Neuronal stem cell (in vitro differentiated cells): ENCODE measurements around the gene CAMSAP2.

ENCODE experiments used
- DNase-seq: peaks from one replicate; pipeline ENCODE4 v3.0.0-alpha.2; 2013; ENCODE audit warnings: low spot score
- H2AFZ ChIP-seq: one replicate; pipeline ENCODE4 v1.6.1; 2013; ENCODE audit warnings: mild to moderate bottlenecking, low read length, inconsistent platforms
- H2AK5ac ChIP-seq: 2 replicates; pipeline ENCODE4 v1.6.1; 2013; ENCODE audit warnings: low read depth, mild to moderate bottlenecking, inconsistent platforms, low read length, moderate library complexity, mixed read lengths
- H2BK120ac ChIP-seq: 2 replicates; pipeline ENCODE4 v1.6.1; 2013; ENCODE audit warnings: low read depth, mild to moderate bottlenecking, inconsistent platforms, low read length, moderate library complexity, mixed read lengths
- H2BK12ac ChIP-seq: one replicate; pipeline ENCODE4 v1.6.1; 2013; ENCODE audit warnings: low read length, inconsistent platforms
- H2BK15ac ChIP-seq: 2 replicates; pipeline ENCODE4 v1.6.1; 2013; ENCODE audit warnings: mild to moderate bottlenecking, low read length, inconsistent platforms, mixed read lengths
- H2BK5ac ChIP-seq: one replicate; pipeline ENCODE4 v1.6.1; 2013; ENCODE audit warnings: inconsistent platforms, mild to moderate bottlenecking, low read length, moderate library complexity
- H3K14ac ChIP-seq: one replicate; pipeline ENCODE4 v1.6.1; 2013; ENCODE audit warnings: low read length, inconsistent platforms
- H3K18ac ChIP-seq: 2 replicates; pipeline ENCODE4 v1.6.1; 2013; ENCODE audit warnings: low read length, inconsistent platforms
- H3K23ac ChIP-seq: 2 replicates; pipeline ENCODE4 v1.6.1; 2013; ENCODE audit warnings: low read depth, mild to moderate bottlenecking, mixed read lengths, low read length, inconsistent platforms; ENCODE audit not compliant: poor library complexity
- H3K27ac ChIP-seq: replicated peaks from 3 replicates; pipeline ENCODE4 v1.5.1; 2013; ENCODE audit warnings: low read length, inconsistent platforms
- H3K27me3 ChIP-seq, 3 experiments: 2 replicates each; pipeline ENCODE4 v1.6.1; 2013; ENCODE audit warnings: low read length in 3 of 3, mild to moderate bottlenecking in 2 of 3, inconsistent platforms in 1 of 3, low read depth in 1 of 3, mixed read lengths in 1 of 3, moderate library complexity in 1 of 3; ENCODE audit not compliant: control insufficient read depth in 3 of 3, insufficient read depth in 3 of 3
- H3K36me3 ChIP-seq, 2 donors: replicated peaks in 1 of 2; 2 replicates each; pipeline ENCODE4 v1.6.1; 2013; ENCODE audit warnings: low read length in 2 of 2; ENCODE audit not compliant: control insufficient read depth in 2 of 2, insufficient read depth in 2 of 2
- H3K4ac ChIP-seq: 2 replicates; pipeline ENCODE4 v1.6.1; 2013; ENCODE audit warnings: inconsistent platforms, mild to moderate bottlenecking, low read length, moderate library complexity
- H3K4me1 ChIP-seq, 2 donors: 1 replicate in 1 of 2; 2 replicates in 1 of 2; pipeline ENCODE4 v1.6.1; 2013; ENCODE audit warnings: low read length in 2 of 2, low read depth in 1 of 2; ENCODE audit not compliant: control insufficient read depth in 2 of 2, insufficient read depth in 1 of 2
- H3K4me2 ChIP-seq: one replicate; pipeline ENCODE4 v1.6.1; 2013; ENCODE audit warnings: mild to moderate bottlenecking, low read length, inconsistent platforms; ENCODE audit not compliant: insufficient read depth, poor library complexity, severe bottlenecking
- H3K4me3 ChIP-seq, 2 donors: 2 replicates each; pipeline ENCODE4 v1.5.1; 2013; ENCODE audit warnings: low read length in 2 of 2, mild to moderate bottlenecking in 2 of 2, inconsistent platforms in 1 of 2, moderate library complexity in 1 of 2
- H3K79me1 ChIP-seq: one replicate; pipeline ENCODE4 v1.6.1; 2013; ENCODE audit warnings: low read depth, mild to moderate bottlenecking, inconsistent platforms, low read length, moderate library complexity
- H3K9ac ChIP-seq: one replicate; pipeline ENCODE4 v1.6.1; 2013; ENCODE audit warnings: mild to moderate bottlenecking, low read depth, low read length, inconsistent platforms; ENCODE audit not compliant: poor library complexity
- H3K9me3 ChIP-seq, 2 donors: replicated peaks in 1 of 2; 2 replicates each; pipeline versions ENCODE3 to v1.6.1; 2013; ENCODE audit warnings: low read length in 2 of 2, mild to moderate bottlenecking in 2 of 2, inconsistent platforms in 1 of 2, low read depth in 1 of 2, mixed read lengths in 1 of 2, moderate library complexity in 1 of 2; ENCODE audit not compliant: control insufficient read depth in 2 of 2, insufficient read depth in 1 of 2
- H4K8ac ChIP-seq: one replicate; pipeline ENCODE4 v1.6.1; 2013; ENCODE audit warnings: low read depth, mild to moderate bottlenecking, inconsistent platforms, low read length, moderate library complexity
- H4K91ac ChIP-seq: one replicate; pipeline ENCODE4 v1.6.1; 2013; ENCODE audit warnings: low read length, low read depth, mild to moderate bottlenecking, inconsistent platforms; ENCODE audit not compliant: poor library complexity
- WGBS, 2 donors: extraction: QIAGEN DNeasy Blood & Tissue Kit; methylation state at CpG; one replicate each; pipeline ENCODE4 v1.1.7; 2013; ENCODE audit warnings: missing lambda C conversion rate in 2 of 2, mixed read lengths in 1 of 2; ENCODE audit not compliant: insufficient read length in 2 of 2, insufficient replicate concordance in 1 of 2; ENCODE audit errors: extremely low coverage in 2 of 2; 5-methylcytosine and 5-hydroxymethylcytosine counted together

CAMSAP2 gene

GRCh38 chr1:200861937-200862647 is 123.4 kb downstream of the CAMSAP2 start:
- Histone ChIP-seq H3K4me2 (no peak overlapping the region), H4K8ac (no peak overlapping the region), H2BK15ac (no peak overlapping the region), H3K18ac (no peak overlapping the region), H3K27me3 (no peaks in the 10 kb centered on the region), H3K4me1 (peaks cover 0 to 5% of the 10 kb centered on the region in 2 donors), H3K23ac (no peak overlapping the region), H4K91ac (no peak overlapping the region), H3K4me3 (no peak overlapping the region), H3K36me3 (peaks cover 4 to 72% of the 10 kb centered on the region in 2 donors), H2BK5ac (no peak overlapping the region), H2BK12ac (no peak overlapping the region), H3K9ac (no peak overlapping the region), H3K27ac (no peak overlapping the region), H2AK5ac (no peak overlapping the region), H3K9me3 (no peaks in the 10 kb centered on the region), H3K79me1 (no peaks in the 10 kb centered on the region), H2AFZ (no peak overlapping the region), H3K4ac (no peak overlapping the region), H2BK120ac (no peak overlapping the region), H3K14ac (no peak overlapping the region)
- no peak for DNase-seq
- WGBS, 2 donors, result no CpG with 5 or more reads among the region's 2 CpGs

DNA sequence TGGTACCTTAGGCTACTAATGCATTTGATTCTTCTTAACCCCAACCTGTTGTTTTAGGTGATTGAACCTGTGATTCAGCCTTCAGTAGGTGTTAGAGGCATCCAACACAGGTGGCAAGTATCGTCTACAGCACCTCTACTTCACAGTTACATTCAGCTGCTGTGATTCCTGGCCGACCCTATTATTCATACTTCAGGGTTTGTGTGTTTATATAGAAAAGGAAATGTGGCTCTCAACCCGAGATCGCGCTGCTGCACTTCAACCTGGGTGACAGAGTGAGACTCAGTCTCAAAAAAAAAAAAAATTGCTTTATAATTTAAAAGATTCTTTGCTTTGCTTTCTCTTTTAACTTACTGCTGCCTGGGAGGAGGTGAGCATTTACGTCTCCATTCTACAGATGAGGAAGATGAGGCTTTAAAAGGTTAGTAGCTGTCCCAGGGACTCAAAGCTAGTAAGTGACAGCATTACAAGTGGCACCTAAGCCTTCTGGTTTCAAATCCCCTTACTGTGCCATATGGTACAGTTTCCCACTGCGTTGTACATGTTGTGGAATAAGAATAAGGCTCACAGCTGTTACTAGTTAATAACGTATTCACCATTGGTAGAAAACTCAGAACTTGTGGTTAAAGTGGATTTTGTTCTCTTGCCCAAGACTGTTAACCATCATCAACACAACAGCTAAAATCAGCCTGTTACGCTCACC is 124.2 kb downstream of the CAMSAP2 start:
- Histone ChIP-seq H3K9ac (no peak overlapping the region), H4K91ac (no peak overlapping the region), H2BK120ac (no peak overlapping the region), H3K27me3 (no peaks in the 10 kb centered on the region), H3K18ac (no peak overlapping the region), H3K9me3 (no peaks in the 10 kb centered on the region), H3K27ac (no peak overlapping the region), H3K4ac (no peak overlapping the region), H3K4me3 (no peak overlapping the region), H3K14ac (no peak overlapping the region), H4K8ac (no peak overlapping the region), H2AFZ (no peak overlapping the region), H3K23ac (no peak overlapping the region), H2BK12ac (no peak overlapping the region), H2BK5ac (no peak overlapping the region), H3K4me2 (no peak overlapping the region), H3K4me1 (peaks cover 0 to 7% of the 10 kb centered on the region in 2 donors), H3K79me1 (no peaks in the 10 kb centered on the region), H3K36me3 (peaks cover 2 to 64% of the 10 kb centered on the region in 2 donors), H2BK15ac (no peak overlapping the region), H2AK5ac (no peak overlapping the region)
- no CpG with 5 or more reads among the region's 9 CpGs for WGBS, 2 donors
- DNase-seq, result no peak

GRCh38 chr1:200866116-200866515 is 127.4 kb downstream of the CAMSAP2 start:
- Histone ChIP-seq H2BK12ac (no peak overlapping the region), H3K27ac (no peak overlapping the region), H3K4ac (no peak overlapping the region), H2BK5ac (no peak overlapping the region), H3K18ac (no peak overlapping the region), H2AFZ (no peak overlapping the region), H3K9me3 (no peaks in the 10 kb centered on the region), H2BK15ac (no peak overlapping the region), H3K23ac (no peak overlapping the region), H2AK5ac (no peak overlapping the region), H4K91ac (no peak overlapping the region), H3K14ac (no peak overlapping the region), H2BK120ac (no peak overlapping the region), H3K9ac (no peak overlapping the region), H3K27me3 (no peaks in the 10 kb centered on the region), H4K8ac (no peak overlapping the region), H3K4me2 (no peak overlapping the region), H3K4me3 (no peak overlapping the region), H3K79me1 (no peaks in the 10 kb centered on the region), H3K4me1 (peaks cover 0 to 7% of the 10 kb centered on the region in 2 donors), H3K36me3 (peaks cover 2 to 32% of the 10 kb centered on the region in 2 donors)
- DNase-seq, result no peak
- no CpG with 5 or more reads among the region's 3 CpGs for WGBS, 2 donors

GRCh38 chr1:200866521-200866920 is 127.8 kb downstream of the CAMSAP2 start:
- no peak overlapping the region for H2BK120ac ChIP-seq
- no peaks in the 10 kb centered on the region for H3K9me3 ChIP-seq
- DNase-seq, result no peak

More at GRCh38 chr1:200866521-200866920, 127.8 kb downstream of the CAMSAP2 start:
- Histone ChIP-seq H2AFZ (no peak overlapping the region), H4K8ac (no peak overlapping the region), H3K79me1 (no peaks in the 10 kb centered on the region), H3K9ac (no peak overlapping the region), H2BK15ac (no peak overlapping the region), H3K27me3 (no peaks in the 10 kb centered on the region), H4K91ac (no peak overlapping the region), H3K18ac (peak overlapping the region; percentile 27), H3K4ac (no peak overlapping the region), H2AK5ac (no peak overlapping the region), H2BK5ac (no peak overlapping the region), H2BK12ac (no peak overlapping the region), H3K4me1 (peaks cover 0 to 8% of the 10 kb centered on the region in 2 donors), H3K23ac (no peak overlapping the region), H3K14ac (no peak overlapping the region), H3K4me3 (no peak overlapping the region), H3K36me3 (peaks cover 2 to 31% of the 10 kb centered on the region in 2 donors), H3K27ac (no peak overlapping the region), H3K4me2 (no peak overlapping the region)
- no CpG with 5 or more reads among the region's 5 CpGs for WGBS, 2 donors
